SK-N-MC (cell line): ENCODE data around the gene PLA2G1B.

Experiments
- EZH2 ChIP-seq: fragments of 200-600 bp; sonication (generic); IDR thresholded peaks from one replicate; pipeline ENCODE4 v1.6.1; 2017; ENCODE audit warnings: antibody characterized with exemption
- FOXP2 ChIP-seq: optimal IDR thresholded peaks from 2 replicates; pipeline ENCODE3; 2011; ENCODE audit warnings: mild to moderate bottlenecking, moderate library complexity; ENCODE audit not compliant: insufficient read depth; ENCODE audit errors: extremely low read length, control extremely low read depth
- POLR2AphosphoS5 ChIP-seq: IDR thresholded peaks from 2 replicates; pipeline ENCODE4 v1.6.1; 2012; ENCODE audit warnings: mild to moderate bottlenecking, low read depth, low read length, borderline replicate concordance

DNA sequence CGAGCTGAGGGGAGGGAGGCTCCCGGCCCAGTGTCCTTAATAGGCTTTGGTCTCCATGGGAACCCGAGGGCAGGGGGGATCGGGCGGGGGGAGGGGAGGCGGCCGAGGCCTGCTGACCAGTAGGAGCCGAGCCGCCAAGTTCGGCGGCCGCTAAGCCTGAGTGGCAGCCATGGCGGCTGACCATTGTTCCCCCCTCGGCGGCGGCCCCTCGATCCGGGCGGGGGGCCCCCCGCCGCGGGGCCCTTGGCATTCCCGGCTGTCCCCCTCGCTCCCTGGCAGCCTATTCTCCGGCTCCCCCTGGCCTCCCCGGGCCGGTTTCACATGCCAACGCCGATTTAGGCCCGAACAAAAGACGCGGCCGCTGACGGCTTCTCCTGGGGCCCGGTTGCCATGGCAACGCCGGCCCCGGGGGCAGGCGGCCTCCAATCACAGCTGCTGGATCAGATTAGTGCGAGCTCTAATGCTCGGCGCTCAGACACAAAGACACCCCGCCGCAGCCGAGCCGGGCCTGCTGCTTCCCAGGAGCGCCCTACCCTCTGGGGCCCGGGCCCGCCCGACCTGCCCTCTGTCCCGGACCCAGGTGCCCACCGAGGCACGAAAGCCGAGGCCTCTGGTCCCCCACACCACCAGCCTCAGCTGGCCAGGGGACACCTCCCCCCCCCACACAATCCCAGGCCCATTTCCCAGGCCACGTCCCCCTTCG, 34.1 kb upstream of the PLA2G1B start:
- TF ChIP-seq EZH2 (no peak), POLR2AphosphoS5 (peak; percentile 56; the same call in 1 of the 2 replicates), FOXP2 (no peak)
